ENCODE data around the gene PYGO2.

The PYGO2 gene

GRCh38 chr1:154959426-154959780, 2.2 kb downstream of the PYGO2 start:
- DNase-seq: no peak

- no peak for DNase-seq
Observed at GRCh38 chr1:154958681-154959425, 2.7 kb downstream of the PYGO2 start.

- no peak for DNase-seq
Observed at GRCh38 chr1:154958036-154958435, 3.5 kb downstream of the PYGO2 start.

GRCh38 chr1:154957091-154957657, 4.4 kb downstream of the PYGO2 start:
- no peak for DNase-seq

GRCh38 chr1:154956544-154956941, 5.0 kb downstream of the PYGO2 start:
- no peak for DNase-seq

- peak; percentile 85 to 93 for DNase-seq
Observed at GRCh38 chr1:154955718-154956543, 5.7 kb downstream of the PYGO2 start, which contains the start of gene PBXIP1. PBXIP1 (minus strand) TSS chr1:154956099; CDS start chr1:154953721, 2,378 bp downstream.

GRCh38 chr1:154955039-154955717, 6.4 kb downstream of the PYGO2 start:
- DNase-seq: no peak

GRCh38 chr1:154954541-154954940, 7.0 kb downstream of the PYGO2 start:
- no peak for DNase-seq

GRCh38 chr1:154953611-154954038, 8.0 kb downstream of the PYGO2 start:
- DNase-seq: no peak

- DNase-seq: no peak
Observed at GRCh38 chr1:154952664-154953063, 8.9 kb downstream of the PYGO2 start.

GRCh38 chr1:154951901-154952657, 9.5 kb downstream of the PYGO2 start:
- no peak for DNase-seq

- no peak for DNase-seq
Observed at GRCh38 chr1:154948079-154948478, 13.5 kb downstream of the PYGO2 start.

GRCh38 chr1:154945962-154946850, 15.4 kb downstream of the PYGO2 start:
- no peak for DNase-seq

- DNase-seq: no peak
Observed at GRCh38 chr1:154945160-154945961, 16.2 kb downstream of the PYGO2 start.

- DNase-seq: no peak
Observed at GRCh38 chr1:154944401-154945159, 17.0 kb downstream of the PYGO2 start.

GRCh38 chr1:154943649-154944400, 17.8 kb downstream of the PYGO2 start:
- DNase-seq: peak; percentile 57 to 67

GRCh38 chr1:154941333-154942013, 20.1 kb downstream of the PYGO2 start:
- DNase-seq: no peak

GRCh38 chr1:154940651-154941194, 20.9 kb downstream of the PYGO2 start:
- DNase-seq: no peak

All from AML-193 (cell line).